B cell (primary cell): ENCODE measurements around the gene RAB10. TPM values are rescaled to one million over a fixed set of nuclear protein-coding genes. Genes with fewer than 3 reads are reported as not detected.

ENCODE experiments used
- ATAC-seq: fragments of 200-7000 bp; cut with Tn5 transposase; one replicate; pipeline ENCODE4 v1.10.0; 2021; ENCODE audit warnings: low read depth, mild to moderate bottlenecking, moderate number of reproducible peaks, moderate library complexity
- CTCF ChIA-PET: fragments of 350-600 bp; sonication (Branson Sonifier 250); formaldehyde crosslinking; loops from one replicate; lab custom pipeline; 2021; ENCODE audit warnings: antibody characterized with exemption, inconsistent platforms; lab: Charles Lee
- POLR2A ChIA-PET: fragments of 350-600 bp; sonication (Branson Sonifier 250); formaldehyde crosslinking; loops from one replicate; lab custom pipeline; 2021; ENCODE audit warnings: antibody characterized with exemption; lab: Charles Lee
- DNase-seq: peaks from one replicate; pipeline ENCODE4 v3.0.0; 2013
- H2AFZ ChIP-seq: 2 replicates; pipeline ENCODE4 v1.6.1; 2012; ENCODE audit warnings: mild to moderate bottlenecking, low read depth, low read length; ENCODE audit not compliant: insufficient read depth, poor library complexity, severe bottlenecking
- H3K27ac ChIP-seq, 2 donors: 1 replicate in 1 of 2; 2 replicates in 1 of 2; pipeline ENCODE4 v1.5.1; 2012 to 2013; ENCODE audit warnings: low read length in 2 of 2, mild to moderate bottlenecking in 2 of 2, moderate library complexity in 1 of 2
- H3K27me3 ChIP-seq, 4 experiments: fragments of 200-600 bp in 1 of 4; sonication (generic) in 1 of 4; replicated peaks in 1 of 4; 1 replicate in 2 of 4; 2 replicates in 2 of 4; pipeline versions ENCODE4 v1.6.1 to v1.7.0; 2013 to 2016; ENCODE audit warnings: low read length in 3 of 4, mild to moderate bottlenecking in 2 of 4, mixed read lengths in 1 of 4, moderate library complexity in 1 of 4; ENCODE audit not compliant: insufficient read depth in 4 of 4, control insufficient read depth in 3 of 4; ENCODE audit errors: control extremely low read depth in 1 of 4
- H3K36me3 ChIP-seq, 2 experiments: replicated peaks in 1 of 2; 1 replicate in 1 of 2; 2 replicates in 1 of 2; pipeline versions ENCODE4 v1.6.1 to v1.7.1; 2013; ENCODE audit warnings: low read length in 1 of 2; ENCODE audit not compliant: insufficient read depth in 2 of 2, control insufficient read depth in 1 of 2; ENCODE audit errors: control extremely low read depth in 1 of 2, extremely low read depth in 1 of 2
- H3K4me1 ChIP-seq, 2 donors: fragments of 200-600 bp in 1 of 2; sonication (generic) in 1 of 2; 1 replicate in 1 of 2; 2 replicates in 1 of 2; pipeline versions ENCODE4 v1.5.1 to v1.6.1; 2013 to 2017; ENCODE audit warnings: low read length in 2 of 2; ENCODE audit not compliant: control insufficient read depth in 2 of 2, insufficient read depth in 2 of 2
- H3K4me2 ChIP-seq: replicated peaks from 2 replicates; pipeline ENCODE3; 2012; ENCODE audit warnings: mild to moderate bottlenecking, low read depth, low read length; ENCODE audit not compliant: poor library complexity, severe bottlenecking
- H3K4me3 ChIP-seq, 5 experiments: fragments of 200-600 bp in 1 of 5; sonication (generic) in 1 of 5; 1 replicate in 3 of 5; 2 replicates in 2 of 5; pipeline versions ENCODE4 v1.5.1 to v1.7.0; 2011 to 2016; ENCODE audit warnings: low read length in 4 of 5, mild to moderate bottlenecking in 4 of 5, low read depth in 2 of 5, control low read depth in 1 of 5, moderate library complexity in 1 of 5; ENCODE audit not compliant: insufficient read depth in 1 of 5; ENCODE audit errors: control extremely low read depth in 1 of 5, extremely low read depth in 1 of 5
- H3K79me2 ChIP-seq: fragments of 200-600 bp; sonication (generic); one replicate; pipeline ENCODE4 v1.6.0; 2016; ENCODE audit warnings: low read length; ENCODE audit not compliant: control insufficient read depth, insufficient read depth
- H3K9ac ChIP-seq: fragments of 200-600 bp; sonication (generic); 2 replicates; pipeline ENCODE4 v1.6.1; 2017; ENCODE audit warnings: mild to moderate bottlenecking, low read length, moderate library complexity
- H3K9me3 ChIP-seq, 3 donors: one replicate each; pipeline versions ENCODE4 v1.6.1 to v1.7.1; 2013; ENCODE audit warnings: low read length in 2 of 3; ENCODE audit not compliant: control insufficient read depth in 2 of 3, insufficient read depth in 1 of 3; ENCODE audit errors: control extremely low read depth in 1 of 3
- H4K20me1 ChIP-seq: 2 replicates; pipeline ENCODE4 v1.6.0; 2012; ENCODE audit warnings: mild to moderate bottlenecking, low read length; ENCODE audit not compliant: insufficient read depth, control insufficient read depth, poor library complexity, severe bottlenecking
- H3K27ac Mint-ChIP-seq: one replicate; pipeline ENCODE4 v1.8.0; 2021; ENCODE audit warnings: mixed read lengths
- H3K27me3 Mint-ChIP-seq: one replicate; pipeline ENCODE4 v1.8.0; 2021; ENCODE audit warnings: mixed read lengths
- H3K4me1 Mint-ChIP-seq: one replicate; pipeline ENCODE4 v1.8.0; 2021; ENCODE audit warnings: mixed read lengths
- H3K4me3 Mint-ChIP-seq: one replicate; pipeline ENCODE4 v1.8.0; 2021; ENCODE audit warnings: mixed read lengths
- H3K9me3 Mint-ChIP-seq: one replicate; pipeline ENCODE4 v1.8.0; 2022; ENCODE audit warnings: mixed read lengths; ENCODE audit not compliant: insufficient read depth
- EZH2 ChIP-seq: IDR thresholded peaks from 2 replicates; pipeline ENCODE4 v1.6.1; 2012; ENCODE audit warnings: borderline replicate concordance, low read depth, mild to moderate bottlenecking, moderate library complexity, low read length; ENCODE audit not compliant: insufficient read depth, poor library complexity, severe bottlenecking
- WGBS: methylation state at CpG from one replicate; pipeline ENCODE4 v1.1.5; 2013; ENCODE audit warnings: missing lambda C conversion rate; ENCODE audit not compliant: insufficient coverage; 5-methylcytosine and 5-hydroxymethylcytosine counted together
- intact Hi-C: fragments of 100-400 bp; cut with micrococcal nuclease; formaldehyde crosslinking; loops from one replicate; pipeline ENCODE4 v1.10.0; 2022
- polyA plus RNA-seq: library from polyadenylated mRNA; depleted of rRNA; stranded (reverse); fragments of >200 nt; gene quantifications from 2 replicates; pipeline ENCODE4 v1.2.3, GENCODE V29; 2012
- total RNA-seq, 2 donors: library from RNA; stranded (reverse); fragments of 120-200 nt in 1 of 2; gene quantifications; 1 replicate in 1 of 2; 2 replicates in 1 of 2; pipeline versions ENCODE4 v1.2.3 to v1.2.4, GENCODE V29; 2013 to 2022
- TF ChIP-seq, protein P1 (sequence below): fragments of 200-600 bp; IDR thresholded peaks from one replicate; pipeline ENCODE4 v1.8.0; 2022; ENCODE audit warnings: antibody characterized with exemption, mild to moderate bottlenecking

Gene RAB10
- total and polyA plus RNA-seq, 2 donors (not counting 1 experiment from before 2014, with no cell fraction given), result 21.7 to 66.7 TPM

DNA sequence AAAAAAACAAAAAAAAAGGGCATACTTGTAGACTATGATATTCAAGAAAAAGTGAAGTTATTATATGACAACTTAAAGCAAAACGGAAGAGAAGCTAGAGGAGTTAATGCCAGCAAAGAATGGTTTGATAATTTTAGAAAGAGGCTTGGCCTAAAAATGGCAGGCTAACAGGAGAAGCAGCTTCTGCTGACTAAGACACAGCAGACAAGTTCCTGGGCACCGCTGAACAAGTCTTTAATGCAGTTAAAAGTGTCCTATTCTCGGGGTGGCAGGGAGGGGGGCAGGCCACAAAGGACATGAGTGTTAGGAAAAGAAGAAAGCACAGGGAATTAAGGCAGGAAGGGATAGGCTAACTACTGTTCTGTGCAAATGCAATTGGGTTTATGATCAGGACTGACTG is 88.7 kb downstream of the RAB10 start:
- Mint-ChIP-seq H3K4me3 (no peak overlapping the region), H3K9me3 (no peaks in the 10 kb centered on the region)

GRCh38 chr2:26123426-26123825 is 89.5 kb downstream of the RAB10 start:
- Histone ChIP-seq H3K36me3 (peaks cover 6 to 14% of the 10 kb centered on the region in 2 experiments), H3K27ac (no peak overlapping the region), H3K4me1 (no peaks in the 10 kb centered on the region), H4K20me1 (peaks cover 34% of the 10 kb centered on the region), H3K4me2 (no peak overlapping the region), H3K27me3 (no peaks in the 10 kb centered on the region), H3K79me2 (peaks cover 11% of the 10 kb centered on the region), H2AFZ (no peak overlapping the region), H3K9me3 (no peaks in the 10 kb centered on the region), H3K9ac (no peak overlapping the region), H3K4me3 (no peak overlapping the region)
- Mint-ChIP-seq H3K27ac (no peak overlapping the region), H3K27me3 (no peaks in the 10 kb centered on the region), H3K9me3 (no peaks in the 10 kb centered on the region), H3K4me3 (no peak overlapping the region), H3K4me1 (peaks cover 2% of the 10 kb centered on the region)
- POLR2A ChIA-PET, result no interaction called here
- intact Hi-C loops, result no loop called here
- TF ChIP-seq, protein P1, sequence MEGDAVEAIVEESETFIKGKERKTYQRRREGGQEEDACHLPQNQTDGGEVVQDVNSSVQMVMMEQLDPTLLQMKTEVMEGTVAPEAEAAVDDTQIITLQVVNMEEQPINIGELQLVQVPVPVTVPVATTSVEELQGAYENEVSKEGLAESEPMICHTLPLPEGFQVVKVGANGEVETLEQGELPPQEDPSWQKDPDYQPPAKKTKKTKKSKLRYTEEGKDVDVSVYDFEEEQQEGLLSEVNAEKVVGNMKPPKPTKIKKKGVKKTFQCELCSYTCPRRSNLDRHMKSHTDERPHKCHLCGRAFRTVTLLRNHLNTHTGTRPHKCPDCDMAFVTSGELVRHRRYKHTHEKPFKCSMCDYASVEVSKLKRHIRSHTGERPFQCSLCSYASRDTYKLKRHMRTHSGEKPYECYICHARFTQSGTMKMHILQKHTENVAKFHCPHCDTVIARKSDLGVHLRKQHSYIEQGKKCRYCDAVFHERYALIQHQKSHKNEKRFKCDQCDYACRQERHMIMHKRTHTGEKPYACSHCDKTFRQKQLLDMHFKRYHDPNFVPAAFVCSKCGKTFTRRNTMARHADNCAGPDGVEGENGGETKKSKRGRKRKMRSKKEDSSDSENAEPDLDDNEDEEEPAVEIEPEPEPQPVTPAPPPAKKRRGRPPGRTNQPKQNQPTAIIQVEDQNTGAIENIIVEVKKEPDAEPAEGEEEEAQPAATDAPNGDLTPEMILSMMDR, result no peak
- TF ChIP-seq EZH2, result no peak
- no peak for DNase-seq
- 96% methylated on average over 4 of the region's 5 CpGs for WGBS
- CTCF ChIA-PET, result interaction anchor here (1.4 kb wide), 2 partner anchors 61 to 132 kb away, joined by 3 to 4 read pairs; no protein-coding TSS in a partner anchor
- no peak for ATAC-seq

More for the DNA sequence above, 88.7 kb downstream of the RAB10 start:
- 88% methylated on average over 3 of the region's 3 CpGs for WGBS
- CTCF ChIA-PET, result interaction anchor here (0.5 to 1.4 kb wide), 2 partner anchors 112 to 131 kb away, joined by 3 to 5 read pairs; no protein-coding TSS in a partner anchor
- no peak overlapping the region for H3K4me2 ChIP-seq
- no peak overlapping the region for H2AFZ ChIP-seq
- Mint-ChIP-seq H3K4me1 (peaks cover 2% of the 10 kb centered on the region), H3K27ac (no peak overlapping the region), H3K27me3 (no peaks in the 10 kb centered on the region)
- no peak overlapping the region for H3K9ac ChIP-seq
- H3K79me2 ChIP-seq, result peaks cover 12% of the 10 kb centered on the region
- POLR2A ChIA-PET, result no interaction called here
- H3K4me3 ChIP-seq, result no peak overlapping the region
- no peaks in the 10 kb centered on the region for H3K4me1 ChIP-seq
- peaks cover 36% of the 10 kb centered on the region for H4K20me1 ChIP-seq
- ATAC-seq, result no peak
- no peaks in the 10 kb centered on the region for H3K9me3 ChIP-seq
- intact Hi-C loops, result no loop called here
- no peaks in the 10 kb centered on the region for H3K27me3 ChIP-seq
- peaks cover 3 to 6% of the 10 kb centered on the region in 2 experiments for H3K36me3 ChIP-seq
- DNase-seq, result no peak
- no peak for TF ChIP-seq EZH2
- TF ChIP-seq, protein P1, result no peak
- H3K27ac ChIP-seq, result peak overlapping the region in 1 of 2 donors; percentile 20
